HG02642 (cell line): ENCODE results near the gene RPH3AL.

Experiments
- ATAC-seq: cut with Tn5 transposase; IDR thresholded peaks from one replicate; pipeline ENCODE4 v1.9.1; 2021; ENCODE audit warnings: mild to moderate bottlenecking; ENCODE audit not compliant: unreplicated experiment, poor library complexity

Gene RPH3AL

GRCh38 chr17:352421-353212 lies at the start of gene RPH3AL:
TSS of gene RPH3AL (minus strand) at chr17:352807. CDS start at chr17:327543, 25,264 bp downstream.
- no peak for ATAC-seq

GRCh38 chr17:400257-400656 lies 47.6 kb upstream of the RPH3AL start:
- no peak for ATAC-seq

GRCh38 chr17:396788-397187 lies 44.2 kb upstream of the RPH3AL start:
- ATAC-seq: no peak

- no peak for ATAC-seq
Observed at GRCh38 chr17:395974-396373, 43.4 kb upstream of the RPH3AL start.

GRCh38 chr17:395179-395578 lies 42.6 kb upstream of the RPH3AL start:
- no peak for ATAC-seq

GRCh38 chr17:394718-395095 lies 42.1 kb upstream of the RPH3AL start:
- no peak for ATAC-seq

- ATAC-seq: no peak
Observed at GRCh38 chr17:393806-394717, 41.5 kb upstream of the RPH3AL start.

- no peak for ATAC-seq
Observed at GRCh38 chr17:391850-392249, 39.2 kb upstream of the RPH3AL start.

- no peak for ATAC-seq
Observed at GRCh38 chr17:390025-390424, 37.4 kb upstream of the RPH3AL start.

- no peak for ATAC-seq
Observed at GRCh38 chr17:388087-388486, 35.5 kb upstream of the RPH3AL start.

- ATAC-seq: peak; percentile 78
Observed at GRCh38 chr17:386141-386876, 33.7 kb upstream of the RPH3AL start.

GRCh38 chr17:385836-386140 lies 33.2 kb upstream of the RPH3AL start:
- ATAC-seq: peak; percentile 42

- peak; percentile 5 for ATAC-seq
Observed at GRCh38 chr17:385178-385835, 32.7 kb upstream of the RPH3AL start.

- no peak for ATAC-seq
Observed at GRCh38 chr17:384622-385177, 32.1 kb upstream of the RPH3AL start.

GRCh38 chr17:383771-384621 lies 31.4 kb upstream of the RPH3AL start:
- no peak for ATAC-seq

- no peak for ATAC-seq
Observed at GRCh38 chr17:382644-383533, 30.3 kb upstream of the RPH3AL start.

GRCh38 chr17:381941-382643 lies 29.5 kb upstream of the RPH3AL start:
- ATAC-seq: no peak

GRCh38 chr17:381516-381915 lies 28.9 kb upstream of the RPH3AL start:
- ATAC-seq: no peak
